BJ (cell line): ENCODE measurements around the gene BEGAIN. TPM values are rescaled to one million over a fixed set of nuclear protein-coding genes. Genes with fewer than 3 reads are reported as not detected.
"Not testable (repeated sequence)": the region's sequence is repeated elsewhere in the genome, so short reads cannot be mapped to it uniquely, and the experiment has no call there.

Experiments used
- CTCF ChIA-PET: fragments of 350-600 bp; formaldehyde crosslinking; extraction: SDS; loops from one replicate; lab custom pipeline; 2021; ENCODE audit warnings: antibody characterized with exemption, inconsistent platforms; lab: Yijun Ruan, JAX
- POLR2A ChIA-PET: fragments of 300-600 bp; sonication (Branson Sonifier 250); formaldehyde crosslinking; extraction: SDS; loops from one replicate; lab custom pipeline; 2021; ENCODE audit warnings: antibody characterized with exemption; lab: Charles Lee
- DNase-seq: peaks from one replicate; pipeline ENCODE4 v3.0.0-alpha.2; 2011; ENCODE audit warnings: low read depth
- H3K27me3 ChIP-seq: 2 replicates; pipeline ENCODE4 v1.6.0; 2011; ENCODE audit warnings: low read length; ENCODE audit not compliant: control insufficient read depth, insufficient read depth
- H3K36me3 ChIP-seq: 2 replicates; pipeline ENCODE4 v1.5.1; 2011; ENCODE audit warnings: low read length; ENCODE audit not compliant: control insufficient read depth, insufficient read depth
- H3K4me3 ChIP-seq: 2 replicates; pipeline ENCODE4 v1.5.1; 2011; ENCODE audit warnings: low read depth, mild to moderate bottlenecking, control low read depth, low read length
- polyA plus RNA-seq: library from polyadenylated mRNA; depleted of rRNA; stranded (reverse); fragments of >200 nt; gene quantifications from 2 replicates; pipeline ENCODE4 v1.2.3, GENCODE V29; 2011
- TF ChIP-seq, protein P1 (sequence below): IDR thresholded peaks from 2 replicates; pipeline ENCODE4 v1.5.1; 2011; ENCODE audit warnings: low read depth, mild to moderate bottlenecking, control low read depth, inconsistent platforms, low read length, moderate library complexity; ENCODE audit not compliant: insufficient read depth

Gene BEGAIN
- polyA plus RNA-seq, 1 experiment, result 0.22 TPM

- H3K4me3 ChIP-seq, result no peak overlapping the region
- ChIA-PET POLR2A (no interaction called here), CTCF (interaction anchor here (1.4 kb wide), 1 partner anchor 9 kb away, joined by 4 read pairs; no protein-coding TSS in a partner anchor)
- peaks cover 10% of the 10 kb centered on the region for H3K36me3 ChIP-seq
- DNase-seq, result no peak
- TF ChIP-seq, protein P1, sequence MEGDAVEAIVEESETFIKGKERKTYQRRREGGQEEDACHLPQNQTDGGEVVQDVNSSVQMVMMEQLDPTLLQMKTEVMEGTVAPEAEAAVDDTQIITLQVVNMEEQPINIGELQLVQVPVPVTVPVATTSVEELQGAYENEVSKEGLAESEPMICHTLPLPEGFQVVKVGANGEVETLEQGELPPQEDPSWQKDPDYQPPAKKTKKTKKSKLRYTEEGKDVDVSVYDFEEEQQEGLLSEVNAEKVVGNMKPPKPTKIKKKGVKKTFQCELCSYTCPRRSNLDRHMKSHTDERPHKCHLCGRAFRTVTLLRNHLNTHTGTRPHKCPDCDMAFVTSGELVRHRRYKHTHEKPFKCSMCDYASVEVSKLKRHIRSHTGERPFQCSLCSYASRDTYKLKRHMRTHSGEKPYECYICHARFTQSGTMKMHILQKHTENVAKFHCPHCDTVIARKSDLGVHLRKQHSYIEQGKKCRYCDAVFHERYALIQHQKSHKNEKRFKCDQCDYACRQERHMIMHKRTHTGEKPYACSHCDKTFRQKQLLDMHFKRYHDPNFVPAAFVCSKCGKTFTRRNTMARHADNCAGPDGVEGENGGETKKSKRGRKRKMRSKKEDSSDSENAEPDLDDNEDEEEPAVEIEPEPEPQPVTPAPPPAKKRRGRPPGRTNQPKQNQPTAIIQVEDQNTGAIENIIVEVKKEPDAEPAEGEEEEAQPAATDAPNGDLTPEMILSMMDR, result no peak
- H3K27me3 ChIP-seq, result no peaks in the 10 kb centered on the region; the same call in 1 of the 2 replicates
Measured at GRCh38 chr14:100524933-100525243, 62.3 kb downstream of the BEGAIN start.

DNA sequence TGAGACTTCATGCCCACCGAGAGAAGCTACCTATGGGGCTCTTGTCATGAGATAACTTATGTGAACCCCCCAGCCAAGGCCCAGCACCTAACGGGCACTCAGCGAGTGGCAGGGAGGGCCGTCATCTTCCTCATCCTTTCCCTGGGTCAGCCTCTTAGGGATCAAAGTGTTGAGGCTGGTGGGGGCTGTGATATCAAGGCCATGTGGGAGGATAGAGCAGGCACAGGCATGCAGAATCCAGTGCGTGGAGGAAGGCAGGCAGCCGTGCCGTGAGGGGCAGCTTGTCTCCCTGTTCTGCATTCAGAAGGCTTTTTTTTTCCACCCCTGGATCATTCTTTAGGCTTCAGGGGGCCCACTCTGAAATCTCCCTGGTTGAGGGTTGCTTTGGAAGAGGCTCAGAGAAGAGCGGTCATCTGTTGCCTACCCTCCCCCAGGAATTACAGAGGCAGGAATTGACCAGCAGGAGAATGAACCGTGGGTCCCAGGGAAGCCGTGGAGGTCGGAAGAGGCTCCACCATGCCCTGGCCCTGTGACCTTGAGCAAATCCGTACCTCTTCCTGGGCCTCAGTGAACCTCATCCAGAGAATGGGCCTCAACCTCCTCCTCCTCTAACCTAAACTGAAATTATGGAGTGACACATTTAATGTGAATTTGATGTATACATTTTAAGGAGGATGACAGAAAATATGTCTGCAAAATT is 62.8 kb downstream of the BEGAIN start:
- H3K4me3 ChIP-seq, result no peak overlapping the region
- H3K36me3 ChIP-seq, result peaks cover 5% of the 10 kb centered on the region
- no peaks in the 10 kb centered on the region; the same call in 1 of the 2 replicates for H3K27me3 ChIP-seq
- TF ChIP-seq, protein P1, result no peak
- DNase-seq, result no peak
- POLR2A ChIA-PET, result no interaction called here
- CTCF ChIA-PET, result interaction anchor here (1.4 kb wide), 1 partner anchor 8 kb away, joined by 4 read pairs; no protein-coding TSS in a partner anchor

DNA sequence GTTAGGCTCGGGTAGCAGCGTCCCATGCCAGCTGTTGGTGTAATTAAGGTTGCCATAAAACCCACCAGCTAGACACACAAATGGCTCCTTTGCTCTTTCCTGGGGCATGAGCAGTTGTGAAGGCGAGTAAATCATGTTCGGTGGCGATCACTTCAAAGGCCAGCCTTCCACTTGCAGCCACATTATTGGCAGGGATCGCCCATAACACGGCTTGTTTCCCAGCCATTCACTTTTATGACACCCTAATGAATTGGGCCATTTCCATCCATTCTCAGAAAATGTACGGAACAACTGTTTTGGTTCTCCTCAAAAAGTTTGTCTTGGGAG is 63.4 kb downstream of the BEGAIN start:
- Histone ChIP-seq H3K4me3 (no peak overlapping the region), H3K27me3 (no peaks in the 10 kb centered on the region; the same call in 1 of the 2 replicates), H3K36me3 (peaks cover 5% of the 10 kb centered on the region; the same call in 1 of the 2 replicates)
- CTCF ChIA-PET, result no interaction called here
- DNase-seq, result no peak
- POLR2A ChIA-PET, result no interaction called here
- TF ChIP-seq, protein P1, result no peak

DNA sequence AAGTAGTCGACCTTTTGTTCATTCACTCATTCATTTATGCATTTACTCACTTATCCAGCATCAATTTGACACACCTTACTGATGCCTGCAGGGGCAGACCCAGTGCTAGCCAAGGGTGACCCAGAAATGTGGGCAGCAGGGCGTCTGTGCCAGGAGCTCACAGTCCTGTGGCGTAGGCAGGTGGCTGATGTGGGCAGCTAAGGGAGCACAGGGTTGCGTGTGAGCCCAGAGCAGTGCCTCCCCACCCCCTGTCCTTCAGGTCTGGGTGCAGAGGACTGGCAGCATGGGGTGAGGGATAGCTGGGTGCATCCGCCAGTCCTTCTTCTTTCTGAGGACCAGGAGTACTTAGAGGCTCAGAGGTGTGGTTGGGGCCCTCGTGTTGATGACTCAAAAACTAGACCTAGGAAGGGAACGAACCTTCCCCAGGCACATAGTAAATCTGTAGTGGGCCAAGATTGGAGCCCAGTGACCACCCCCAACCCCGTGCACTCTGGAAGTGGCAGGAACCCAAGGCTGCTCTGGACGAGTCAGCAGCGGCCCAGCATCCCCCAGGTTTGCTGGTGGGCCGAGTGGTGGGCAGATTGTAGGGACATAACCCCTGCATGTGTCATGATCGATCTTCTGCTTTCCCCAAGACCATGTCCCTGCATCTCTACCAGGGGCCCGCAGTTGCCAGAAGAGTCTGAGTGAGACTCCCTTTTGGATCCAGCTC is 63.9 kb downstream of the BEGAIN start:
- no peak for DNase-seq
- Histone ChIP-seq H3K27me3 (no peaks in the 10 kb centered on the region; the same call in 1 of the 2 replicates), H3K4me3 (no peak overlapping the region), H3K36me3 (peaks cover 5% of the 10 kb centered on the region; the same call in 1 of the 2 replicates)
- TF ChIP-seq, protein P1, result no peak
- ChIA-PET CTCF (no interaction called here), POLR2A (no interaction called here)

GRCh38 chr14:100522616-100523099 is 64.6 kb downstream of the BEGAIN start:
- TF ChIP-seq, protein P1, result no peak
- no peak for DNase-seq
- Histone ChIP-seq H3K36me3 (peaks cover 5% of the 10 kb centered on the region; the same call in 1 of the 2 replicates), H3K27me3 (no peaks in the 10 kb centered on the region; the same call in 1 of the 2 replicates), H3K4me3 (no peak overlapping the region)
- CTCF ChIA-PET, result no interaction called here
- POLR2A ChIA-PET, result no interaction called here

DNA sequence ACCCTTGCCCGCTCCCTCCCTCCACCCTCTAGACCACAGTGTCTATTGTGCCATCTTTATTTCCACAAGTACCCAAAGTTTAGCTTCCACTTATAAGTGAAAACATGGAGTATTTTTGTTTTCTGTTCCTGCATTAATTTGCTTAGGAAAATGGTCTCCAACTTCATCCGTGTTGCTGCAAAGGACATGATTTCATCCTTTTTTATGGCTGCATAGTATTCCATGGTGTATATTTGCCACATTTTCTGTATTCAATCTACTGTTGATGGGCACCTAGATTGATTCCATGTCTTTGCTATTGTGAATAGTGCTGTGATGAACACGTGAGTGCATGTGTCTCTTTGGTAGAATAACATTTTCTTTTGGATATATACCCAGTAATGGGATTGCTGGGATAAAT is 81.2 kb downstream of the BEGAIN start:
- POLR2A ChIA-PET, result not testable (repeated sequence)

More for the DNA sequence above, 81.2 kb downstream of the BEGAIN start:
- not testable (repeated sequence) for H3K36me3 ChIP-seq, H3K4me3 ChIP-seq, DNase-seq, H3K27me3 ChIP-seq
- CTCF ChIA-PET, result interaction anchor here (0.5 kb wide), 1 partner anchor 12 kb away, joined by 3 read pairs; no protein-coding TSS in a partner anchor
